Measurements from ENCODE around the gene CEP72.
A peak's percentile ranks its signal among the peaks of the same experiment; 100 is the strongest.
"Not testable (repeated sequence)": the region's sequence is repeated elsewhere in the genome, so short reads cannot be mapped to it uniquely, and the experiment has no call there.

The CEP72 gene

GRCh38 chr5:683551-684481 is 71.7 kb downstream of the CEP72 start:
- DNase-seq (ENCODE audit: low read depth in 2 of 2), result no peak

- no peak for DNase-seq (ENCODE audit: low read depth in 2 of 2)
Measured at GRCh38 chr5:684751-685216, 72.6 kb downstream of the CEP72 start.

GRCh38 chr5:685262-686171 is 73.4 kb downstream of the CEP72 start:
- DNase-seq (ENCODE audit: low read depth in 2 of 2), result no peak

GRCh38 chr5:686172-686523 is 74.0 kb downstream of the CEP72 start:
- DNase-seq (ENCODE audit: low read depth in 2 of 2), result not testable (repeated sequence)

- not testable (repeated sequence) for DNase-seq (ENCODE audit: low read depth in 2 of 2)
Measured at GRCh38 chr5:686936-687335, 74.8 kb downstream of the CEP72 start.

- not testable (repeated sequence) for DNase-seq (ENCODE audit: low read depth in 2 of 2)
Measured at GRCh38 chr5:688348-689010, 76.3 kb downstream of the CEP72 start.

- not testable (repeated sequence) for DNase-seq (ENCODE audit: low read depth in 2 of 2)
Measured at GRCh38 chr5:690293-690692, 78.2 kb downstream of the CEP72 start.

- DNase-seq (ENCODE audit: low read depth in 2 of 2), result not testable (repeated sequence)
Measured at GRCh38 chr5:691049-691448, 78.9 kb downstream of the CEP72 start.

- DNase-seq (ENCODE audit: low read depth in 2 of 2), result no peak
Measured at GRCh38 chr5:691817-692528, 79.8 kb downstream of the CEP72 start.

- DNase-seq (ENCODE audit: low read depth in 2 of 2), result not testable (repeated sequence)
Measured at GRCh38 chr5:692529-693041, 80.4 kb downstream of the CEP72 start.

GRCh38 chr5:693271-694041 is 81.3 kb downstream of the CEP72 start, which contains the start of gene TPPP:
TPPP (minus strand) TSS chr5:693352; CDS start chr5:678060, 15,292 bp downstream.
- DNase-seq (ENCODE audit: low read depth in 2 of 2), result peak; percentile 73 to 75

GRCh38 chr5:694042-694431 is 81.9 kb downstream of the CEP72 start:
- DNase-seq (ENCODE audit: low read depth in 2 of 2), result not testable (repeated sequence)

GRCh38 chr5:695475-695874 is 83.3 kb downstream of the CEP72 start:
- not testable (repeated sequence) for DNase-seq (ENCODE audit: low read depth in 2 of 2)

GRCh38 chr5:696191-696590 is 84.1 kb downstream of the CEP72 start:
- not testable (repeated sequence) for DNase-seq (ENCODE audit: low read depth in 2 of 2)

GRCh38 chr5:696753-697702 is 84.9 kb downstream of the CEP72 start:
- not testable (repeated sequence) for DNase-seq (ENCODE audit: low read depth in 2 of 2)
